Measurements from ENCODE around the gene ESD.

- TF ChIP-seq, protein P1, sequence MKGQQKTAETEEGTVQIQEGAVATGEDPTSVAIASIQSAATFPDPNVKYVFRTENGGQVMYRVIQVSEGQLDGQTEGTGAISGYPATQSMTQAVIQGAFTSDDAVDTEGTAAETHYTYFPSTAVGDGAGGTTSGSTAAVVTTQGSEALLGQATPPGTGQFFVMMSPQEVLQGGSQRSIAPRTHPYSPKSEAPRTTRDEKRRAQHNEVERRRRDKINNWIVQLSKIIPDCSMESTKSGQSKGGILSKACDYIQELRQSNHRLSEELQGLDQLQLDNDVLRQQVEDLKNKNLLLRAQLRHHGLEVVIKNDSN (IDR thresholded peaks at IDR 0.05) = no peak
- no peak for TF ChIP-seq CREB1 (IDR thresholded peaks at IDR 0.05; ENCODE audit: low read depth)
- TF ChIP-seq EP300 (IDR thresholded peaks at IDR 0.05; ENCODE audit: borderline replicate concordance) = no peak
- no peak for TF ChIP-seq RAD21 (IDR thresholded peaks at IDR 0.05; ENCODE audit: low read depth)
- TF ChIP-seq, protein P2, sequence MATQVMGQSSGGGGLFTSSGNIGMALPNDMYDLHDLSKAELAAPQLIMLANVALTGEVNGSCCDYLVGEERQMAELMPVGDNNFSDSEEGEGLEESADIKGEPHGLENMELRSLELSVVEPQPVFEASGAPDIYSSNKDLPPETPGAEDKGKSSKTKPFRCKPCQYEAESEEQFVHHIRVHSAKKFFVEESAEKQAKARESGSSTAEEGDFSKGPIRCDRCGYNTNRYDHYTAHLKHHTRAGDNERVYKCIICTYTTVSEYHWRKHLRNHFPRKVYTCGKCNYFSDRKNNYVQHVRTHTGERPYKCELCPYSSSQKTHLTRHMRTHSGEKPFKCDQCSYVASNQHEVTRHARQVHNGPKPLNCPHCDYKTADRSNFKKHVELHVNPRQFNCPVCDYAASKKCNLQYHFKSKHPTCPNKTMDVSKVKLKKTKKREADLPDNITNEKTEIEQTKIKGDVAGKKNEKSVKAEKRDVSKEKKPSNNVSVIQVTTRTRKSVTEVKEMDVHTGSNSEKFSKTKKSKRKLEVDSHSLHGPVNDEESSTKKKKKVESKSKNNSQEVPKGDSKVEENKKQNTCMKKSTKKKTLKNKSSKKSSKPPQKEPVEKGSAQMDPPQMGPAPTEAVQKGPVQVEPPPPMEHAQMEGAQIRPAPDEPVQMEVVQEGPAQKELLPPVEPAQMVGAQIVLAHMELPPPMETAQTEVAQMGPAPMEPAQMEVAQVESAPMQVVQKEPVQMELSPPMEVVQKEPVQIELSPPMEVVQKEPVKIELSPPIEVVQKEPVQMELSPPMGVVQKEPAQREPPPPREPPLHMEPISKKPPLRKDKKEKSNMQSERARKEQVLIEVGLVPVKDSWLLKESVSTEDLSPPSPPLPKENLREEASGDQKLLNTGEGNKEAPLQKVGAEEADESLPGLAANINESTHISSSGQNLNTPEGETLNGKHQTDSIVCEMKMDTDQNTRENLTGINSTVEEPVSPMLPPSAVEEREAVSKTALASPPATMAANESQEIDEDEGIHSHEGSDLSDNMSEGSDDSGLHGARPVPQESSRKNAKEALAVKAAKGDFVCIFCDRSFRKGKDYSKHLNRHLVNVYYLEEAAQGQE (IDR thresholded peaks at IDR 0.05; ENCODE audit: low read depth) = no peak
- no peak for TF ChIP-seq YY1 (IDR thresholded peaks at IDR 0.05; ENCODE audit: low read depth)
- no peak for TF ChIP-seq ZBTB7A (IDR thresholded peaks at IDR 0.05; ENCODE audit: low read depth)
- TF ChIP-seq NFIC (IDR thresholded peaks at IDR 0.05) = no peak
- no peak for TF ChIP-seq MAX (IDR thresholded peaks at IDR 0.05)
- TF ChIP-seq TAF1 (IDR thresholded peaks at IDR 0.05; ENCODE audit: low read depth) = no peak
- no peak for TF ChIP-seq EGR1 (IDR thresholded peaks at IDR 0.05)
- no peak for TF ChIP-seq TCF12 (IDR thresholded peaks at IDR 0.05; ENCODE audit: low read depth)
Observed at GRCh38 chr13:46773541-46773940, 23.4 kb downstream of the ESD start.

All from Ishikawa (cell line).